Colonic mucosa (tissue), 4 donors: Measurements from ENCODE around the gene KRTAP10-3. TPM values are rescaled to one million over a fixed set of nuclear protein-coding genes. Genes with fewer than 3 reads are reported as not detected.
"Not testable (repeated sequence)": the region's sequence is repeated elsewhere in the genome, so short reads cannot be mapped to it uniquely, and the experiment has no call there.

Experiments
- DNase-seq: peaks from one replicate; pipeline ENCODE4 v3.0.0-alpha.2; 2020
- H3K27ac ChIP-seq: fragments of 200-600 bp; one replicate; pipeline ENCODE4 v1.8.0; 2021
- H3K27me3 ChIP-seq: fragments of 200-600 bp; one replicate; pipeline ENCODE4 v1.8.0; 2021
- H3K36me3 ChIP-seq: fragments of 200-600 bp; one replicate; pipeline ENCODE4 v1.8.0; 2021
- H3K4me1 ChIP-seq: fragments of 200-600 bp; one replicate; pipeline ENCODE4 v1.8.0; 2021; ENCODE audit warnings: mild to moderate bottlenecking
- H3K4me3 ChIP-seq: fragments of 200-600 bp; one replicate; pipeline ENCODE4 v1.8.0; 2021
- H3K9ac ChIP-seq, 2 donors: one replicate each; pipeline ENCODE4 v1.7.0; 2013; ENCODE audit warnings: control low read depth in 2 of 2, low read depth in 2 of 2, low read length in 2 of 2
- H3K9me3 ChIP-seq: fragments of 200-600 bp; one replicate; pipeline ENCODE4 v1.8.0; 2021
- intact Hi-C: fragments of 100-400 bp; cut with DNase I; formaldehyde crosslinking; loops from one replicate; pipeline ENCODE4 v1.14.1; 2022
- total RNA-seq, 2 donors: library from RNA; stranded (reverse); fragmentation: NEBNext Ultra II Directional in 1 of 2; extraction: Animal tissue kit (Norgen Biotek cat#: 25700) in 1 of 2; gene quantifications; one replicate each; pipeline ENCODE4 v1.2.1, GENCODE V29; 2021
- TF ChIP-seq, protein P1 (sequence below): fragments of 200-600 bp; IDR thresholded peaks from one replicate; pipeline ENCODE4 v1.8.0; 2022; ENCODE audit warnings: antibody characterized with exemption, mild to moderate bottlenecking
- donor health status: healthy.
- donor health status: DM: no; HTN: no; CAD: no.
- donor health status: DM: no; HTN: no; CAD: no.

Gene KRTAP10-3
- total RNA-seq, 2 donors from 2014 or later, result not detected

GRCh38 chr21:44564886-44565598 is 6.4 kb upstream of the KRTAP10-3 start:
- no peaks in the 10 kb centered on the region for H3K27me3 ChIP-seq
- no peak overlapping the region for H3K9ac ChIP-seq
- no peak overlapping the region for H3K4me3 ChIP-seq
- no peak overlapping the region for H3K27ac ChIP-seq
- H3K4me1 ChIP-seq, result no peaks in the 10 kb centered on the region
- no peak for DNase-seq
- intact Hi-C loops, result no loop called here
- H3K36me3 ChIP-seq, result no peaks in the 10 kb centered on the region
- no peaks in the 10 kb centered on the region for H3K9me3 ChIP-seq
- TF ChIP-seq, protein P1, sequence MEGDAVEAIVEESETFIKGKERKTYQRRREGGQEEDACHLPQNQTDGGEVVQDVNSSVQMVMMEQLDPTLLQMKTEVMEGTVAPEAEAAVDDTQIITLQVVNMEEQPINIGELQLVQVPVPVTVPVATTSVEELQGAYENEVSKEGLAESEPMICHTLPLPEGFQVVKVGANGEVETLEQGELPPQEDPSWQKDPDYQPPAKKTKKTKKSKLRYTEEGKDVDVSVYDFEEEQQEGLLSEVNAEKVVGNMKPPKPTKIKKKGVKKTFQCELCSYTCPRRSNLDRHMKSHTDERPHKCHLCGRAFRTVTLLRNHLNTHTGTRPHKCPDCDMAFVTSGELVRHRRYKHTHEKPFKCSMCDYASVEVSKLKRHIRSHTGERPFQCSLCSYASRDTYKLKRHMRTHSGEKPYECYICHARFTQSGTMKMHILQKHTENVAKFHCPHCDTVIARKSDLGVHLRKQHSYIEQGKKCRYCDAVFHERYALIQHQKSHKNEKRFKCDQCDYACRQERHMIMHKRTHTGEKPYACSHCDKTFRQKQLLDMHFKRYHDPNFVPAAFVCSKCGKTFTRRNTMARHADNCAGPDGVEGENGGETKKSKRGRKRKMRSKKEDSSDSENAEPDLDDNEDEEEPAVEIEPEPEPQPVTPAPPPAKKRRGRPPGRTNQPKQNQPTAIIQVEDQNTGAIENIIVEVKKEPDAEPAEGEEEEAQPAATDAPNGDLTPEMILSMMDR, result no peak

DNA sequence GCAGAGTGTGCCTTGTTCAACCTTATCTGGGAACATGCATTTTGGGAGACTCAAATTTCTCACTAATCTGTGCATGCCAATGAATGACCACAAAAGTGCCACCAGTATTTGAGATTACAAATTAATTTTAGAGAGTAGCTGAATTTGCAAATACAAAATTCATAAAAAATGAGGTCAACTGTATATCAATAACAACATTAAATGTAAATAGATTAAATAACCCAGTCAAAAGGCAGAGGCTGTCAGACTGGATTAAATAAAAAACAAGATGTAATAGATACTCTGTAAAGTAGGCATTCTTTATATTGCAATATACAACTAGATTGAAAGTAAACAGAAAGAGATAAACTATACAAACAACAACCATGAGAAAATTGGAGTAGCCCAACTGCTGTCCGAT is 5.5 kb upstream of the KRTAP10-3 start:
- no peaks in the 10 kb centered on the region for H3K4me1 ChIP-seq
- no peak overlapping the region for H3K9ac ChIP-seq
- DNase-seq, result no peak
- H3K27me3 ChIP-seq, result no peaks in the 10 kb centered on the region
- no peaks in the 10 kb centered on the region for H3K36me3 ChIP-seq
- TF ChIP-seq, protein P1, result no peak
- no peak overlapping the region for H3K27ac ChIP-seq
- H3K4me3 ChIP-seq, result no peak overlapping the region
- intact Hi-C loops, result no loop called here
- H3K9me3 ChIP-seq, result no peaks in the 10 kb centered on the region

GRCh38 chr21:44558329-44558675 is 293 bp downstream of the KRTAP10-3 start:
- intact Hi-C loops, H3K27me3 ChIP-seq, DNase-seq, H3K9ac ChIP-seq, H3K4me3 ChIP-seq, H3K36me3 ChIP-seq, H3K9me3 ChIP-seq, H3K4me1 ChIP-seq, H3K27ac ChIP-seq: not testable (repeated sequence)

DNA sequence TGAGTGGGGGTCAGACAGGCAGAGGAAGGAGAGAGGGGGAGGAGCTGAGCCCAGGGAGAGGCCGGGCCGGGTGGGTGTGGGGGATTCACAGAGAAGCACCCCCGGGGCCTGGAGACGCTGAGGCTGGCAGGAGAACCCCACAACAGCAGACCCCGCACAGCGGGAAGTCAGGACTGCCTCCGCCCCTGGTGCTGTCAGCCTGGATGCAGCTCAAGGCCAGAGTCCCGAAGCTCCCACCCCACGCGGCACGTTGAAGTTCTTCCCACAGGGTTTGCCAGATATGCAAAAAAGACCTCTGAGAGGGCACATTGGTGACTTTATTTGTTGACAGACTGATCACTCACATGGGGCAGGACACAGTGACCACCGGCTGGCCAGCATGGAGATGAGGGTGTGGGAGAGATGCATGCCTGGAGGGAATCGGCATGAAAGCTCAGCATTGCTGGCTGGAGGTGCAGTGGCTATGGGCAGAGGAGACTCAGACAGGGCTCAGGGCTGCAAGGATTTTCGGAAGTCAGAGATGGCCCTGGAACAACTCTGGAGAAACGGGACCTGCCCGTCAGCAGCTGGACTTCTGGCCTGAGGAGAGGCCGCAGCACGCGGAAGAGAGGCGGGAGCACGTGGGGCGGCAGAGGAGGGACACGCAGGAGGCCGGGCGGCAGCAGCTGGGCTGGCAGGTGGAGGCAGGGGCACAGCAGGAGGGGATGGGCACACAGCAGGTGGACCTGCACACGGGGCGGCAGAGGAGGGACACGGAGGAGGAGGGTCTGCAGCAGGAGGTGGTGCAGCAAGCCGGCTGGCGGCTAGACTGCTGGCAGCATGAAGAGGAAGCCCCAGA is 885 bp downstream of the KRTAP10-3 start:
- intact Hi-C loops, result no loop called here
- TF ChIP-seq, protein P1, result no peak
- Histone ChIP-seq H3K27me3 (no peaks in the 10 kb centered on the region), H3K36me3 (no peaks in the 10 kb centered on the region), H3K4me3 (no peak overlapping the region), H3K27ac (no peak overlapping the region), H3K4me1 (no peaks in the 10 kb centered on the region), H3K9me3 (no peaks in the 10 kb centered on the region), H3K9ac (no peak overlapping the region)
- DNase-seq, result no peak

GRCh38 chr21:44556879-44557278 is 1.7 kb downstream of the KRTAP10-3 start:
- Histone ChIP-seq H3K27ac (no peak overlapping the region), H3K9me3 (no peaks in the 10 kb centered on the region), H3K27me3 (no peaks in the 10 kb centered on the region), H3K9ac (no peak overlapping the region), H3K4me3 (no peak overlapping the region), H3K36me3 (no peaks in the 10 kb centered on the region), H3K4me1 (no peaks in the 10 kb centered on the region)
- intact Hi-C loops, result no loop called here
- TF ChIP-seq, protein P1, result no peak
- DNase-seq, result no peak
